Panc1 (cell line): ENCODE measurements around the gene ILK. TPM values are rescaled to one million over a fixed set of nuclear protein-coding genes. Genes with fewer than 3 reads are reported as not detected.

Experiments used
- ATAC-seq: fragments of 200-7000 bp; cut with Tn5 transposase; 2 replicates; pipeline ENCODE4 v1.9.1; 2020; ENCODE audit warnings: mild to moderate bottlenecking, moderate library complexity
- BruUV-seq: library from RNA; stranded (reverse); fragments of 400-500 nt; replicated peaks from 2 replicates; lab custom pipeline; 2021; lab: Mats Ljungman, UMichigan
- CTCF ChIA-PET: fragments of 300-600 bp; sonication (Branson Sonifier 250); formaldehyde crosslinking; loops from one replicate; lab custom pipeline; 2022; ENCODE audit warnings: antibody characterized with exemption; lab: Charles Lee
- POLR2A ChIA-PET: fragments of 300-600 bp; sonication (Branson Sonifier 250); formaldehyde crosslinking; loops from one replicate; lab custom pipeline; 2022; ENCODE audit warnings: antibody characterized with exemption; lab: Charles Lee
- DNase-seq: peaks from one replicate; pipeline ENCODE4 v3.0.0-alpha.2; 2010; ENCODE audit warnings: low read depth, low spot score
- H3K27ac ChIP-seq: 2 replicates; pipeline ENCODE4 v1.5.1; 2011; ENCODE audit warnings: mild to moderate bottlenecking, low read length, inconsistent platforms
- H3K27me3 ChIP-seq: fragments of 200-500 bp; sonication (Bioruptor generic); 2 replicates; pipeline ENCODE4 v1.6.0; 2014; ENCODE audit warnings: low read length, inconsistent platforms; ENCODE audit not compliant: control insufficient read depth, insufficient read depth
- H3K36me3 ChIP-seq: fragments of 200-500 bp; sonication (Bioruptor generic); 2 replicates; pipeline ENCODE4 v1.5.1; 2014; ENCODE audit warnings: inconsistent platforms, mild to moderate bottlenecking, low read length, moderate library complexity; ENCODE audit not compliant: control insufficient read depth, insufficient read depth
- H3K4me1 ChIP-seq: 2 replicates; pipeline ENCODE4 v1.5.1; 2011; ENCODE audit warnings: inconsistent platforms, mild to moderate bottlenecking, low read length, moderate library complexity; ENCODE audit not compliant: control insufficient read depth, insufficient read depth
- H3K4me3 ChIP-seq, 2 experiments: 2 replicates each; pipeline ENCODE4 v1.5.1; 2011 to 2012; ENCODE audit warnings: low read depth in 2 of 2, low read length in 2 of 2, mild to moderate bottlenecking in 2 of 2, inconsistent platforms in 1 of 2, moderate library complexity in 1 of 2
- H3K9me3 ChIP-seq: fragments of 200-500 bp; sonication (Bioruptor generic); 2 replicates; pipeline ENCODE4 v1.5.1; 2014; ENCODE audit warnings: low read depth, mild to moderate bottlenecking, inconsistent platforms, low read length, moderate library complexity; ENCODE audit not compliant: control insufficient read depth, insufficient read depth
- CTCF ChIP-seq: fragments of 450-650 bp; IDR thresholded peaks from 2 replicates; pipeline ENCODE4 v1.5.1; 2017; ENCODE audit warnings: mild to moderate bottlenecking
- POLR2AphosphoS5 ChIP-seq: IDR thresholded peaks from 2 replicates; pipeline ENCODE4 v1.6.1; 2012; ENCODE audit warnings: mild to moderate bottlenecking, low read depth, low read length, moderate library complexity
- REST ChIP-seq, 2 experiments: IDR thresholded peaks; 2 replicates each; pipeline ENCODE4 v1.6.1; 2011 to 2012; ENCODE audit warnings: low read depth in 2 of 2, control low read depth in 1 of 2, low read length in 1 of 2, mild to moderate bottlenecking in 1 of 2, moderate library complexity in 1 of 2; ENCODE audit not compliant: insufficient read depth in 1 of 2
- SIN3A ChIP-seq: IDR thresholded peaks from 2 replicates; pipeline ENCODE4 v1.6.1; 2012; ENCODE audit warnings: low read depth, mild to moderate bottlenecking, low read length, moderate library complexity, borderline replicate concordance; ENCODE audit not compliant: insufficient read depth
- TCF7L2 ChIP-seq: IDR thresholded peaks from 2 replicates; pipeline ENCODE4 v1.6.1; 2011; ENCODE audit warnings: mild to moderate bottlenecking, low read depth, low read length, inconsistent platforms
- in situ Hi-C: cut with HindIII; loops from 2 replicates; pipeline ENCODE4 v1.10.0; 2016; ENCODE audit warnings: low sequenced_read_pairs, low pct_unique_long_range_greater_than_20kb
- intact Hi-C: fragments of 100-400 bp; cut with micrococcal nuclease; formaldehyde crosslinking; loops from one replicate; pipeline ENCODE4 v1.10.0; 2022; ENCODE audit not compliant: unreplicated experiment
- total RNA-seq: library from RNA; stranded (reverse); gene quantifications from one replicate; pipeline ENCODE4 v1.2.1, GENCODE V29; 2021; ENCODE audit not compliant: unreplicated experiment

ILK gene
- total RNA-seq, 1 experiment from 2014 or later = 204 TPM

- intact Hi-C loops = no loop called here
- Histone ChIP-seq H3K27ac (no peak overlapping the region), H3K9me3 (no peaks in the 10 kb centered on the region), H3K4me1 (peaks cover 3% of the 10 kb centered on the region), H3K4me3 (no peak overlapping the region), H3K27me3 (no peaks in the 10 kb centered on the region; the same call in 1 of the 2 replicates), H3K36me3 (no peaks in the 10 kb centered on the region)
- POLR2A ChIA-PET = no interaction called here
- in situ Hi-C loops = no loop called here
- CTCF ChIA-PET = no interaction called here
- ATAC-seq = no peak
- no peak for DNase-seq
- BruUV-seq = no TSS peak
- TF ChIP-seq POLR2AphosphoS5 (no peak), TCF7L2 (no peak), SIN3A (no peak), REST (IDR thresholded peaks at IDR 0.05; ENCODE audit: insufficient read depth in 1 of 2, low read depth in 2 of 2, low read length in 1 of 2) (no peak), CTCF (no peak)
Measured at GRCh38 chr11:6623391-6624363, 20.1 kb downstream of the ILK start.

GRCh38 chr11:6625156-6625831 lies 21.7 kb downstream of the ILK start:
- Histone ChIP-seq H3K27me3 (peaks cover 7% of the 10 kb centered on the region), H3K4me3 (no peak overlapping the region), H3K27ac (no peak overlapping the region), H3K9me3 (no peaks in the 10 kb centered on the region), H3K36me3 (no peaks in the 10 kb centered on the region), H3K4me1 (no peaks in the 10 kb centered on the region)
- intact Hi-C loops (no loop called here), in situ Hi-C loops (no loop called here)
- ChIA-PET POLR2A (no interaction called here), CTCF (no interaction called here)
- TF ChIP-seq CTCF = no peak
- TF ChIP-seq POLR2AphosphoS5 = no peak
- TF ChIP-seq SIN3A = no peak
- no peak for TF ChIP-seq REST (IDR thresholded peaks at IDR 0.05; ENCODE audit: insufficient read depth in 1 of 2, low read depth in 2 of 2, low read length in 1 of 2)
- DNase-seq (no peak), ATAC-seq (no peak)
- BruUV-seq = no TSS peak
